Endothelial cell of umbilical vein (primary cell): ENCODE measurements around the gene GSTO1. TPM values are rescaled to one million over a fixed set of nuclear protein-coding genes. Genes with fewer than 3 reads are reported as not detected.

ENCODE experiments used
- BruUV-seq: library from RNA; stranded (reverse); fragments of 400-500 nt; replicated peaks from 2 replicates; lab custom pipeline; 2021; lab: Mats Ljungman, UMichigan
- CTCF ChIA-PET: fragments of 300-600, 350-600 bp; sonication (Branson Sonifier 250); formaldehyde crosslinking; loops from one replicate; lab custom pipeline; 2021; ENCODE audit warnings: antibody characterized with exemption, inconsistent platforms; lab: Charles Lee
- POLR2A ChIA-PET: fragments of 300-600, 350-600 bp; sonication (Branson Sonifier 250); formaldehyde crosslinking; loops from one replicate; lab custom pipeline; 2021; ENCODE audit warnings: antibody characterized with exemption, inconsistent platforms; lab: Charles Lee
- DNase-seq: peaks from one replicate; pipeline ENCODE4 v3.0.0-alpha.2; 2011; ENCODE audit warnings: low read depth, low spot score
- FAIRE-seq: peaks from 2 replicates; lab custom pipeline; 2011; peaks lifted over from hg19 to GRCh38; lab: Jason Lieb, UNC
- H2AFZ ChIP-seq: 2 replicates; pipeline ENCODE4 v1.6.0; 2012; ENCODE audit warnings: low read depth, low read length, control low read depth, inconsistent platforms
- H3K27ac ChIP-seq: 2 replicates; pipeline ENCODE4 v1.5.1; 2011; ENCODE audit warnings: low read depth, mild to moderate bottlenecking, control low read depth, low read length, moderate library complexity; ENCODE audit not compliant: insufficient read depth
- H3K27me3 ChIP-seq, 2 experiments: 2 replicates each; pipeline versions ENCODE4 v1.6.0 to v1.6.1; 2011; ENCODE audit warnings: low read length in 2 of 2, mixed read lengths in 1 of 2; ENCODE audit not compliant: control insufficient read depth in 2 of 2, insufficient read depth in 2 of 2
- H3K36me3 ChIP-seq, 2 experiments: 2 replicates in 1 of 2; 3 replicates in 1 of 2; pipeline ENCODE4 v1.5.1; 2011; ENCODE audit warnings: low read length in 2 of 2, mild to moderate bottlenecking in 1 of 2, moderate library complexity in 1 of 2; ENCODE audit not compliant: control insufficient read depth in 2 of 2, insufficient read depth in 2 of 2; ENCODE audit errors: extremely low read depth in 1 of 2
- H3K4me1 ChIP-seq: 3 replicates; pipeline ENCODE4 v1.5.1; 2011; ENCODE audit warnings: mild to moderate bottlenecking, low read length; ENCODE audit not compliant: control insufficient read depth, insufficient read depth; ENCODE audit errors: extremely low read depth
- H3K4me2 ChIP-seq: 2 replicates; pipeline ENCODE4 v1.6.1; 2011; ENCODE audit warnings: low read length, control low read depth, mixed read lengths; ENCODE audit not compliant: insufficient read depth
- H3K4me3 ChIP-seq, 3 experiments: fragments of 200-600 bp in 1 of 3; sonication (generic), shearing (Covaris generic) in 1 of 3; replicated peaks in 1 of 3; 2 replicates each; pipeline ENCODE4 v1.5.1; 2011 to 2016; ENCODE audit warnings: control low read depth in 3 of 3, low read length in 3 of 3, mild to moderate bottlenecking in 2 of 3, inconsistent platforms in 1 of 3, low read depth in 1 of 3, moderate library complexity in 1 of 3; ENCODE audit not compliant: insufficient read depth in 1 of 3
- H3K79me2 ChIP-seq: 2 replicates; pipeline ENCODE4 v1.6.0; 2012; ENCODE audit warnings: low read length, inconsistent platforms; ENCODE audit not compliant: control insufficient read depth, insufficient read depth
- H3K9ac ChIP-seq: replicated peaks from 2 replicates; pipeline ENCODE3; 2011; ENCODE audit warnings: low read length, control low read depth; ENCODE audit not compliant: insufficient read depth; ENCODE audit errors: extremely low read depth
- H3K9me1 ChIP-seq: replicated peaks from 3 replicates; pipeline ENCODE4 v1.6.0; 2011; ENCODE audit warnings: mild to moderate bottlenecking, low read length; ENCODE audit not compliant: control insufficient read depth, insufficient read depth; ENCODE audit errors: extremely low read depth
- H3K9me3 ChIP-seq: replicated peaks from 2 replicates; pipeline ENCODE4 v1.5.1; 2012; ENCODE audit warnings: low read length, inconsistent platforms; ENCODE audit not compliant: control insufficient read depth, insufficient read depth
- H4K20me1 ChIP-seq: replicated peaks from 2 replicates; pipeline ENCODE3; 2011; ENCODE audit warnings: mild to moderate bottlenecking, low read length; ENCODE audit not compliant: control insufficient read depth, insufficient read depth; ENCODE audit errors: extremely low read depth
- EZH2 ChIP-seq: IDR thresholded peaks from 2 replicates; pipeline ENCODE4 v1.6.1; 2012; ENCODE audit warnings: borderline replicate concordance, low read depth, mild to moderate bottlenecking, moderate library complexity, low read length, inconsistent platforms; ENCODE audit not compliant: severe bottlenecking
- FOS ChIP-seq: IDR thresholded peaks from 2 replicates; pipeline ENCODE4 v1.6.1; 2011; ENCODE audit warnings: mild to moderate bottlenecking, low read length, moderate library complexity, borderline replicate concordance; ENCODE audit not compliant: insufficient read depth
- GATA2 ChIP-seq: IDR thresholded peaks from 2 replicates; pipeline ENCODE4 v1.7.0; 2011; ENCODE audit warnings: low read depth, mild to moderate bottlenecking, moderate library complexity, mixed read lengths, low read length; ENCODE audit not compliant: insufficient read length, insufficient read depth
- JUN ChIP-seq: IDR thresholded peaks from 2 replicates; pipeline ENCODE4 v1.6.1; 2011; ENCODE audit warnings: borderline replicate concordance, low read depth; ENCODE audit not compliant: insufficient read length, insufficient read depth
- MYC ChIP-seq: IDR thresholded peaks from one replicate; pipeline ENCODE4 v1.6.1; 2011; ENCODE audit warnings: mild to moderate bottlenecking, low read depth, low read length
- POLR2A ChIP-seq: IDR thresholded peaks from 2 replicates; pipeline ENCODE4 v1.6.1; 2012; ENCODE audit warnings: low read depth, mild to moderate bottlenecking, control low read depth, low read length
- POLR2AphosphoS5 ChIP-seq: IDR thresholded peaks from 2 replicates; pipeline ENCODE4 v1.6.1; 2012; ENCODE audit warnings: low read depth, mild to moderate bottlenecking, control low read depth, low read length, moderate library complexity; ENCODE audit not compliant: insufficient read depth
- dilution Hi-C: fragments of 300-500 bp; cut with MboI; formaldehyde crosslinking; loops from one replicate; pipeline ENCODE4 v1.15.0; 2019; ENCODE audit warnings: low sequenced_read_pairs; ENCODE audit not compliant: extremely low pct_ligation_motif_present
- intact Hi-C: fragments of 100-400 bp; cut with micrococcal nuclease; formaldehyde crosslinking; loops from one replicate; pipeline ENCODE4 v1.10.0; 2022
- polyA plus RNA-seq, 4 experiments: library from polyadenylated mRNA; depleted of rRNA in 3 of 4; stranded (reverse) in 3 of 4; unstranded in 1 of 4; fragments of >200 nt; gene quantifications; 2 replicates each; pipeline versions ENCODE4 v1.2.1 to v1.2.3, GENCODE V29; 2011 to 2012; ENCODE audit warnings: missing spikeins in 1 of 4
- total RNA-seq: library from RNA; stranded (reverse); gene quantifications from 2 replicates; pipeline ENCODE4 v1.2.3, GENCODE V29; 2021
- TF ChIP-seq, protein P1 (sequence below): IDR thresholded peaks from 2 replicates; pipeline ENCODE4 v1.6.1; 2011; ENCODE audit not compliant: insufficient read depth, insufficient read length
- TF ChIP-seq, protein P2 (sequence below), 2 donors: IDR thresholded peaks; 1 replicate in 1 of 2; 2 replicates in 1 of 2; pipeline ENCODE4 v1.5.1; 2011; ENCODE audit warnings: low read length in 2 of 2, mild to moderate bottlenecking in 2 of 2, moderate library complexity in 2 of 2, control low read depth in 1 of 2, inconsistent platforms in 1 of 2, low read depth in 1 of 2; ENCODE audit not compliant: insufficient read depth in 1 of 2; ENCODE audit errors: extremely low read depth in 1 of 2

GSTO1 gene
- total and polyA plus RNA-seq, 2 donors (not counting 3 experiments of a cell fraction or from before 2014, with no cell fraction given) = 124 to 211 TPM

DNA sequence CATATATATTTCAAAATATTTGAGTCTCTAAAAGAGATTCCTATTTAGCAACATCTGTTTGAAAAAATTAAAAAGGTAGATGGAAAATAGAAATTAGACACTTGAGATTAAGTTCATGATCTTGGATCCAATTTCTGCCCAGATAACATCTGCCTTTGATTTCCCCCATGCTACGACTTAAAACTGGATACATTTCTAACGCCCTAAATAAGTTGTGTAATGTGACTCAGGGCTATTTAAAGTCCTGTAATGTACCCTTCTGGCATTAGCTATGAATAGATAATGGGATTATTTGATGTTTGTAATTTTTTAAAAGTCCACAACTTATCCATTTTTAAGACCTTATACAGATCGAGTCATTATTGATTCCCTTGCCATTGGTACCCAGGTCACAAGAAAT, 46.0 kb upstream of the GSTO1 start:
- TF ChIP-seq EZH2 = no peak
- no peak for TF ChIP-seq FOS
- TF ChIP-seq GATA2 = no peak
- TF ChIP-seq POLR2A = no peak
- TF ChIP-seq, protein P1, sequence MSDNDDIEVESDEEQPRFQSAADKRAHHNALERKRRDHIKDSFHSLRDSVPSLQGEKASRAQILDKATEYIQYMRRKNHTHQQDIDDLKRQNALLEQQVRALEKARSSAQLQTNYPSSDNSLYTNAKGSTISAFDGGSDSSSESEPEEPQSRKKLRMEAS = no peak
- TF ChIP-seq, protein P2, sequence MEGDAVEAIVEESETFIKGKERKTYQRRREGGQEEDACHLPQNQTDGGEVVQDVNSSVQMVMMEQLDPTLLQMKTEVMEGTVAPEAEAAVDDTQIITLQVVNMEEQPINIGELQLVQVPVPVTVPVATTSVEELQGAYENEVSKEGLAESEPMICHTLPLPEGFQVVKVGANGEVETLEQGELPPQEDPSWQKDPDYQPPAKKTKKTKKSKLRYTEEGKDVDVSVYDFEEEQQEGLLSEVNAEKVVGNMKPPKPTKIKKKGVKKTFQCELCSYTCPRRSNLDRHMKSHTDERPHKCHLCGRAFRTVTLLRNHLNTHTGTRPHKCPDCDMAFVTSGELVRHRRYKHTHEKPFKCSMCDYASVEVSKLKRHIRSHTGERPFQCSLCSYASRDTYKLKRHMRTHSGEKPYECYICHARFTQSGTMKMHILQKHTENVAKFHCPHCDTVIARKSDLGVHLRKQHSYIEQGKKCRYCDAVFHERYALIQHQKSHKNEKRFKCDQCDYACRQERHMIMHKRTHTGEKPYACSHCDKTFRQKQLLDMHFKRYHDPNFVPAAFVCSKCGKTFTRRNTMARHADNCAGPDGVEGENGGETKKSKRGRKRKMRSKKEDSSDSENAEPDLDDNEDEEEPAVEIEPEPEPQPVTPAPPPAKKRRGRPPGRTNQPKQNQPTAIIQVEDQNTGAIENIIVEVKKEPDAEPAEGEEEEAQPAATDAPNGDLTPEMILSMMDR (IDR thresholded peaks at IDR 0.05; ENCODE audit: extremely low read depth in 1 of 2, insufficient read depth in 1 of 2, low read depth in 1 of 2, low read length in 2 of 2) = no peak
- no peak for TF ChIP-seq MYC
- no peak for TF ChIP-seq JUN
- TF ChIP-seq POLR2AphosphoS5 = no peak
- Histone ChIP-seq H3K9me3 (no peaks in the 10 kb centered on the region), H3K79me2 (no peaks in the 10 kb centered on the region), H3K27ac (no peak overlapping the region), H3K9me1 (no peaks in the 10 kb centered on the region), H4K20me1 (no peaks in the 10 kb centered on the region), H3K4me1 (no peaks in the 10 kb centered on the region), H2AFZ (no peak overlapping the region), H3K4me2 (no peak overlapping the region), H3K9ac (no peak overlapping the region), H3K4me3 (no peak overlapping the region), H3K36me3 (no peaks in the 10 kb centered on the region), H3K27me3 (peaks cover 5 to 6% of the 10 kb centered on the region in 2 experiments)
- intact Hi-C loops (loop anchor here (1.0 kb wide), 2 partner anchors 163 to 320 kb away; no protein-coding TSS in a partner anchor), dilution Hi-C loops (no loop called here)
- no TSS peak for BruUV-seq
- DNase-seq (no peak), FAIRE-seq (no peak)
- ChIA-PET CTCF (interaction anchor here (0.7 to 1.0 kb wide), 2 partner anchors 164 to 321 kb away, joined by 4 to 5 read pairs; no protein-coding TSS in a partner anchor), POLR2A (no interaction called here)
